K562 (cell line): ENCODE measurements around the gene CHST2. TPM values are rescaled to one million over a fixed set of nuclear protein-coding genes. Genes with fewer than 3 reads are reported as not detected.
A peak's percentile ranks its signal among the peaks of the same experiment; 100 is the strongest.

Experiments used
- CEBPB ChIP-seq: fragments of 450-650 bp; IDR thresholded peaks from 2 replicates; pipeline ENCODE4 v1.6.1; 2016; ENCODE audit warnings: missing genetic modification characterization, missing compliant biosample characterization
- KDM1A ChIP-seq, 2 experiments: fragments of 450-650 bp; IDR thresholded peaks; 2 replicates each; pipeline ENCODE4 v1.6.1; 2016; ENCODE audit warnings: mild to moderate bottlenecking in 2 of 2
- NCOA6 ChIP-seq: fragments of 450-650 bp; IDR thresholded peaks from 2 replicates; pipeline ENCODE4 v1.6.1; 2017; ENCODE audit warnings: mild to moderate bottlenecking
- POLR2B ChIP-seq: fragments of 450-650 bp; IDR thresholded peaks from 2 replicates; pipeline ENCODE4 v1.6.1; 2018; ENCODE audit warnings: low read depth; ENCODE audit not compliant: partially characterized antibody
- PTTG1 ChIP-seq: fragments of 450-650 bp; IDR thresholded peaks from 2 replicates; pipeline ENCODE4 v1.6.1; 2016; ENCODE audit warnings: low read depth, mild to moderate bottlenecking, missing genetic modification characterization, missing compliant biosample characterization
- SRF ChIP-seq, 2 experiments: fragments of 250-450, 450-650 bp in 1 of 2; sonication (Bioruptor Pico) in 1 of 2; sonication (generic) in 1 of 2; formaldehyde crosslinking; IDR thresholded peaks; 2 replicates each; pipeline versions ENCODE4 v1.5.0 to v1.5.1; 2020 to 2022; ENCODE audit warnings: mild to moderate bottlenecking in 1 of 2, missing genetic modification reagents in 1 of 2
- TAL1 ChIP-seq: fragments of 450-650 bp; IDR thresholded peaks from 2 replicates; pipeline ENCODE4 v1.6.1; 2016; ENCODE audit warnings: mild to moderate bottlenecking
- ZBTB17 ChIP-seq: fragments of 450-650 bp; formaldehyde crosslinking; IDR thresholded peaks from 2 replicates; pipeline ENCODE4 v1.4.0; 2020; ENCODE audit warnings: mild to moderate bottlenecking
- ZNF274 ChIP-seq: IDR thresholded peaks from 2 replicates; pipeline ENCODE4 v1.6.1; 2011; ENCODE audit warnings: low read depth, mild to moderate bottlenecking, low read length, moderate library complexity, borderline replicate concordance
- polyA plus RNA-seq, 8 experiments: library from polyadenylated mRNA; depleted of rRNA in 4 of 8; stranded (reverse) in 5 of 8; unstranded in 3 of 8; fragments of >200 nt; fragmentation: Nextera tagmentation in 2 of 8; fragmentation: Illumina TruSeq in 1 of 8; extraction: Ambion mirVana in 2 of 8; extraction: Trizol in 1 of 8; gene quantifications; 2 replicates each; pipeline versions ENCODE4 v1.2.1 to v1.2.3, GENCODE V29; 2011 to 2014; ENCODE audit warnings: inconsistent platforms in 1 of 8, missing spikeins in 1 of 8
- total RNA-seq, 7 experiments: library from RNA; depleted of rRNA in 6 of 7; stranded (reverse); fragments of >200 nt in 6 of 7; fragmentation: Illumina TruSeq in 2 of 7; extraction: Trizol in 2 of 7; gene quantifications; 2 replicates each; pipeline versions ENCODE4 v1.2.1 to v1.2.3, GENCODE V29; 2011 to 2021; ENCODE audit warnings: low replicate concordance in 1 of 7
- TF ChIP-seq, protein P1 (sequence below): IDR thresholded peaks from 3 replicates; pipeline ENCODE4 v1.6.1; 2011; ENCODE audit warnings: borderline replicate concordance, mild to moderate bottlenecking, moderate library complexity; ENCODE audit not compliant: insufficient read length; ENCODE audit errors: extremely low read depth
- TF ChIP-seq, protein P2 (sequence below): fragments of 450-650 bp; IDR thresholded peaks from 2 replicates; pipeline ENCODE4 v1.6.1; 2017; ENCODE audit warnings: mild to moderate bottlenecking, moderate library complexity
- TF ChIP-seq, protein P3 (sequence below): fragments of 450-650 bp; formaldehyde crosslinking; IDR thresholded peaks from 2 replicates; pipeline ENCODE4 v1.4.0; 2022; ENCODE audit warnings: missing genetic modification characterization
- TF ChIP-seq, protein P4 (sequence below), 2 experiments: IDR thresholded peaks; 2 replicates each; pipeline ENCODE4 v1.6.1; 2012; ENCODE audit warnings: improper control_type of control experiment in 2 of 2, low read depth in 2 of 2, low read length in 2 of 2, borderline replicate concordance in 1 of 2
- TF ChIP-seq, protein P5 (sequence below): sonication (generic); formaldehyde crosslinking; IDR thresholded peaks from 2 replicates; pipeline ENCODE4 v1.8.1; 2023; ENCODE audit warnings: mild to moderate bottlenecking, missing genetic modification reagents, moderate library complexity
- TF ChIP-seq, protein P6 (sequence below): sonication (generic); formaldehyde crosslinking; IDR thresholded peaks from 2 replicates; pipeline ENCODE4 v1.8.0; 2022; ENCODE audit warnings: mild to moderate bottlenecking, low read depth, missing genetic modification reagents

CHST2 gene
- total and polyA plus RNA-seq, 9 of the 15 experiments (the other 6 are each of a cell fraction or from before 2014, with no cell fraction given): 3.4 to 60.3 (median 13.9) TPM

DNA sequence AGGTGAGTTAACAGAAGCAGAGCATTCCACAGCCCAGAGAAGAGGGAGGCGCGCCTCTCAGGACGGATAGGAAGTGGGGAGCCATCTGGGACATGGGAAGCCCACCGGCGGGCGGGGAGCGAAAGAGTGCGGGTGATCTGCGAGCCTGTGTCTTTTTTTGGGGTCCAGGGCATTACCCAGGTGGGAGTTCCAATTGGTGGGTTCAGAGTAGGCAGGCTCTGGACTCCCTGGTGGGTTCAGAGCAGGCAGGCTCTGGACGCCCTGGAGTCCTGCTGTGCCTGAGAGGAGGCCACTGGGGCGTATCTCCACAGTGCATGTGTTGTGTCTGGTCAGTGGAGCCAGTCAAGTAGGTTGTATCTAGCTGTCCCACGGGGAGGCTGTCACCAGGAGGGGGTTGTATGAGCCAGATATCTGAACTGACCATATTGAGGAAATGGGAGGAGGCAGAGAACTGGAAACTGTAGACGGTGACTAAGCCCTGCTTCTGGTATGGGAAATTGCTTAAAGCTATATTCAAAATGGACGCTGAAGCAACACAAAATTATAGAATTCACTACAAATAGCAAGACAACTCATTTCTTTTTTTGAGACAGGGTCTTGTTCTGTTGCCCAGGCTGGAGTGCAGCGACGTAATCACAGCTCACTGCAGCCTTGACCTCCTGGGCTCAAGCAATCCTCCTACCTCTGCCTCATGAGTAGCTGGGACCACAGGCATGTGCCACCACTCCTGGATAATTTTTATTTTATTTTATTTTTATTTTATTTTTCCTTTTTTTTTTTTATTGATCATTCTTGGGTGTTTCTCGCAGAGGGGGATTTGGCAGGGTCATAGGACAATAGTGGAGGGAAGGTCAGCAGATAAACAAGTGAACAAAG is 34.5 kb upstream of the CHST2 start (continued):
- TF ChIP-seq, protein P1, sequence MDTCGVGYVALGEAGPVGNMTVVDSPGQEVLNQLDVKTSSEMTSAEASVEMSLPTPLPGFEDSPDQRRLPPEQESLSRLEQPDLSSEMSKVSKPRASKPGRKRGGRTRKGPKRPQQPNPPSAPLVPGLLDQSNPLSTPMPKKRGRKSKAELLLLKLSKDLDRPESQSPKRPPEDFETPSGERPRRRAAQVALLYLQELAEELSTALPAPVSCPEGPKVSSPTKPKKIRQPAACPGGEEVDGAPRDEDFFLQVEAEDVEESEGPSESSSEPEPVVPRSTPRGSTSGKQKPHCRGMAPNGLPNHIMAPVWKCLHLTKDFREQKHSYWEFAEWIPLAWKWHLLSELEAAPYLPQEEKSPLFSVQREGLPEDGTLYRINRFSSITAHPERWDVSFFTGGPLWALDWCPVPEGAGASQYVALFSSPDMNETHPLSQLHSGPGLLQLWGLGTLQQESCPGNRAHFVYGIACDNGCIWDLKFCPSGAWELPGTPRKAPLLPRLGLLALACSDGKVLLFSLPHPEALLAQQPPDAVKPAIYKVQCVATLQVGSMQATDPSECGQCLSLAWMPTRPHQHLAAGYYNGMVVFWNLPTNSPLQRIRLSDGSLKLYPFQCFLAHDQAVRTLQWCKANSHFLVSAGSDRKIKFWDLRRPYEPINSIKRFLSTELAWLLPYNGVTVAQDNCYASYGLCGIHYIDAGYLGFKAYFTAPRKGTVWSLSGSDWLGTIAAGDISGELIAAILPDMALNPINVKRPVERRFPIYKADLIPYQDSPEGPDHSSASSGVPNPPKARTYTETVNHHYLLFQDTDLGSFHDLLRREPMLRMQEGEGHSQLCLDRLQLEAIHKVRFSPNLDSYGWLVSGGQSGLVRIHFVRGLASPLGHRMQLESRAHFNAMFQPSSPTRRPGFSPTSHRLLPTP: no peak
- TF ChIP-seq KDM1A (IDR thresholded peaks at IDR 0.05) (peak; percentile 88), NCOA6 (peak; percentile 58; the same call in 1 of the 2 replicates), PTTG1 (tag) (peak; percentile 75), CEBPB (tag) (peak; percentile 70), POLR2B (no peak), SRF (CRISPR knock-in tag; IDR thresholded peaks at IDR 0.05) (peak in 1 of 2 experiments; percentile 74; a peak in 1 of 4 replicates), ZNF274 (peak; percentile 81; the same call in 1 of the 2 replicates), ZBTB17 (CRISPR knock-in tag) (peak; percentile 74), TAL1 (peak; percentile 100)
- TF ChIP-seq, protein P2, sequence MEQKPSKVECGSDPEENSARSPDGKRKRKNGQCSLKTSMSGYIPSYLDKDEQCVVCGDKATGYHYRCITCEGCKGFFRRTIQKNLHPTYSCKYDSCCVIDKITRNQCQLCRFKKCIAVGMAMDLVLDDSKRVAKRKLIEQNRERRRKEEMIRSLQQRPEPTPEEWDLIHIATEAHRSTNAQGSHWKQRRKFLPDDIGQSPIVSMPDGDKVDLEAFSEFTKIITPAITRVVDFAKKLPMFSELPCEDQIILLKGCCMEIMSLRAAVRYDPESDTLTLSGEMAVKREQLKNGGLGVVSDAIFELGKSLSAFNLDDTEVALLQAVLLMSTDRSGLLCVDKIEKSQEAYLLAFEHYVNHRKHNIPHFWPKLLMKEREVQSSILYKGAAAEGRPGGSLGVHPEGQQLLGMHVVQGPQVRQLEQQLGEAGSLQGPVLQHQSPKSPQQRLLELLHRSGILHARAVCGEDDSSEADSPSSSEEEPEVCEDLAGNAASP: no peak
- TF ChIP-seq, protein P3, sequence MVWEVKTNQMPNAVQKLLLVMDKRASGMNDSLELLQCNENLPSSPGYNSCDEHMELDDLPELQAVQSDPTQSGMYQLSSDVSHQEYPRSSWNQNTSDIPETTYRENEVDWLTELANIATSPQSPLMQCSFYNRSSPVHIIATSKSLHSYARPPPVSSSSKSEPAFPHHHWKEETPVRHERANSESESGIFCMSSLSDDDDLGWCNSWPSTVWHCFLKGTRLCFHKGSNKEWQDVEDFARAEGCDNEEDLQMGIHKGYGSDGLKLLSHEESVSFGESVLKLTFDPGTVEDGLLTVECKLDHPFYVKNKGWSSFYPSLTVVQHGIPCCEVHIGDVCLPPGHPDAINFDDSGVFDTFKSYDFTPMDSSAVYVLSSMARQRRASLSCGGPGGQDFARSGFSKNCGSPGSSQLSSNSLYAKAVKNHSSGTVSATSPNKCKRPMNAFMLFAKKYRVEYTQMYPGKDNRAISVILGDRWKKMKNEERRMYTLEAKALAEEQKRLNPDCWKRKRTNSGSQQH (CRISPR knock-in tag): 0 out of 2 replicates have a peak, but pooled peaks have one; percentile 8
- TF ChIP-seq, protein P4, sequence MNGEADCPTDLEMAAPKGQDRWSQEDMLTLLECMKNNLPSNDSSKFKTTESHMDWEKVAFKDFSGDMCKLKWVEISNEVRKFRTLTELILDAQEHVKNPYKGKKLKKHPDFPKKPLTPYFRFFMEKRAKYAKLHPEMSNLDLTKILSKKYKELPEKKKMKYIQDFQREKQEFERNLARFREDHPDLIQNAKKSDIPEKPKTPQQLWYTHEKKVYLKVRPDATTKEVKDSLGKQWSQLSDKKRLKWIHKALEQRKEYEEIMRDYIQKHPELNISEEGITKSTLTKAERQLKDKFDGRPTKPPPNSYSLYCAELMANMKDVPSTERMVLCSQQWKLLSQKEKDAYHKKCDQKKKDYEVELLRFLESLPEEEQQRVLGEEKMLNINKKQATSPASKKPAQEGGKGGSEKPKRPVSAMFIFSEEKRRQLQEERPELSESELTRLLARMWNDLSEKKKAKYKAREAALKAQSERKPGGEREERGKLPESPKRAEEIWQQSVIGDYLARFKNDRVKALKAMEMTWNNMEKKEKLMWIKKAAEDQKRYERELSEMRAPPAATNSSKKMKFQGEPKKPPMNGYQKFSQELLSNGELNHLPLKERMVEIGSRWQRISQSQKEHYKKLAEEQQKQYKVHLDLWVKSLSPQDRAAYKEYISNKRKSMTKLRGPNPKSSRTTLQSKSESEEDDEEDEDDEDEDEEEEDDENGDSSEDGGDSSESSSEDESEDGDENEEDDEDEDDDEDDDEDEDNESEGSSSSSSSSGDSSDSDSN (IDR thresholded peaks at IDR 0.05; ENCODE audit: borderline replicate concordance in 1 of 2, low read depth in 2 of 2, low read length in 2 of 2): 0 out of 4 replicates have a peak, but pooled peaks of 1 of the 2 experiments have one; percentile 44
- TF ChIP-seq, protein P5, sequence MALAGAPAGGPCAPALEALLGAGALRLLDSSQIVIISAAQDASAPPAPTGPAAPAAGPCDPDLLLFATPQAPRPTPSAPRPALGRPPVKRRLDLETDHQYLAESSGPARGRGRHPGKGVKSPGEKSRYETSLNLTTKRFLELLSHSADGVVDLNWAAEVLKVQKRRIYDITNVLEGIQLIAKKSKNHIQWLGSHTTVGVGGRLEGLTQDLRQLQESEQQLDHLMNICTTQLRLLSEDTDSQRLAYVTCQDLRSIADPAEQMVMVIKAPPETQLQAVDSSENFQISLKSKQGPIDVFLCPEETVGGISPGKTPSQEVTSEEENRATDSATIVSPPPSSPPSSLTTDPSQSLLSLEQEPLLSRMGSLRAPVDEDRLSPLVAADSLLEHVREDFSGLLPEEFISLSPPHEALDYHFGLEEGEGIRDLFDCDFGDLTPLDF: no peak; the same call in 1 of the 2 replicates
- TF ChIP-seq, protein P6, sequence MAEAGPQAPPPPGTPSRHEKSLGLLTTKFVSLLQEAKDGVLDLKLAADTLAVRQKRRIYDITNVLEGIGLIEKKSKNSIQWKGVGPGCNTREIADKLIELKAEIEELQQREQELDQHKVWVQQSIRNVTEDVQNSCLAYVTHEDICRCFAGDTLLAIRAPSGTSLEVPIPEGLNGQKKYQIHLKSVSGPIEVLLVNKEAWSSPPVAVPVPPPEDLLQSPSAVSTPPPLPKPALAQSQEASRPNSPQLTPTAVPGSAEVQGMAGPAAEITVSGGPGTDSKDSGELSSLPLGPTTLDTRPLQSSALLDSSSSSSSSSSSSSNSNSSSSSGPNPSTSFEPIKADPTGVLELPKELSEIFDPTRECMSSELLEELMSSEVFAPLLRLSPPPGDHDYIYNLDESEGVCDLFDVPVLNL: no peak
